ENCODE data around the gene DNHD1. TPM values are rescaled to one million over a fixed set of nuclear protein-coding genes. Genes with fewer than 3 reads are reported as not detected.

DNHD1 gene
- total RNA-seq, 1 experiment from 2014 or later = 11.5 TPM

GRCh38 chr11:6481924-6482275 is 15.2 kb upstream of the DNHD1 start (continued):
- TF ChIP-seq, protein P1, sequence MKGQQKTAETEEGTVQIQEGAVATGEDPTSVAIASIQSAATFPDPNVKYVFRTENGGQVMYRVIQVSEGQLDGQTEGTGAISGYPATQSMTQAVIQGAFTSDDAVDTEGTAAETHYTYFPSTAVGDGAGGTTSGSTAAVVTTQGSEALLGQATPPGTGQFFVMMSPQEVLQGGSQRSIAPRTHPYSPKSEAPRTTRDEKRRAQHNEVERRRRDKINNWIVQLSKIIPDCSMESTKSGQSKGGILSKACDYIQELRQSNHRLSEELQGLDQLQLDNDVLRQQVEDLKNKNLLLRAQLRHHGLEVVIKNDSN (CRISPR knock-in tag; IDR thresholded peaks at IDR 0.05) = no peak
- TF ChIP-seq ZNF423 (CRISPR knock-in tag; IDR thresholded peaks at IDR 0.05) (no peak), FOXK1 (CRISPR knock-in tag; IDR thresholded peaks at IDR 0.05) (no peak), TCF7 (CRISPR knock-in tag; IDR thresholded peaks at IDR 0.05; ENCODE audit: low read depth) (no peak), ZNF219 (CRISPR knock-in tag; IDR thresholded peaks at IDR 0.05; ENCODE audit: borderline replicate concordance) (no peak), ZNF671 (CRISPR knock-in tag; IDR thresholded peaks at IDR 0.05) (no peak), ATF1 (CRISPR knock-in tag; IDR thresholded peaks at IDR 0.05) (no peak)
- TF ChIP-seq, protein P2, sequence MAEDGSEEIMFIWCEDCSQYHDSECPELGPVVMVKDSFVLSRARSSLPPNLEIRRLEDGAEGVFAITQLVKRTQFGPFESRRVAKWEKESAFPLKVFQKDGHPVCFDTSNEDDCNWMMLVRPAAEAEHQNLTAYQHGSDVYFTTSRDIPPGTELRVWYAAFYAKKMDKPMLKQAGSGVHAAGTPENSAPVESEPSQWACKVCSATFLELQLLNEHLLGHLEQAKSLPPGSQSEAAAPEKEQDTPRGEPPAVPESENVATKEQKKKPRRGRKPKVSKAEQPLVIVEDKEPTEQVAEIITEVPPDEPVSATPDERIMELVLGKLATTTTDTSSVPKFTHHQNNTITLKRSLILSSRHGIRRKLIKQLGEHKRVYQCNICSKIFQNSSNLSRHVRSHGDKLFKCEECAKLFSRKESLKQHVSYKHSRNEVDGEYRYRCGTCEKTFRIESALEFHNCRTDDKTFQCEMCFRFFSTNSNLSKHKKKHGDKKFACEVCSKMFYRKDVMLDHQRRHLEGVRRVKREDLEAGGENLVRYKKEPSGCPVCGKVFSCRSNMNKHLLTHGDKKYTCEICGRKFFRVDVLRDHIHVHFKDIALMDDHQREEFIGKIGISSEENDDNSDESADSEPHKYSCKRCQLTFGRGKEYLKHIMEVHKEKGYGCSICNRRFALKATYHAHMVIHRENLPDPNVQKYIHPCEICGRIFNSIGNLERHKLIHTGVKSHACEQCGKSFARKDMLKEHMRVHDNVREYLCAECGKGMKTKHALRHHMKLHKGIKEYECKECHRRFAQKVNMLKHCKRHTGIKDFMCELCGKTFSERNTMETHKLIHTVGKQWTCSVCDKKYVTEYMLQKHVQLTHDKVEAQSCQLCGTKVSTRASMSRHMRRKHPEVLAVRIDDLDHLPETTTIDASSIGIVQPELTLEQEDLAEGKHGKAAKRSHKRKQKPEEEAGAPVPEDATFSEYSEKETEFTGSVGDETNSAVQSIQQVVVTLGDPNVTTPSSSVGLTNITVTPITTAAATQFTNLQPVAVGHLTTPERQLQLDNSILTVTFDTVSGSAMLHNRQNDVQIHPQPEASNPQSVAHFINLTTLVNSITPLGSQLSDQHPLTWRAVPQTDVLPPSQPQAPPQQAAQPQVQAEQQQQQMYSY (CRISPR knock-in tag; IDR thresholded peaks at IDR 0.05) = no peak
- TF ChIP-seq, protein P3, sequence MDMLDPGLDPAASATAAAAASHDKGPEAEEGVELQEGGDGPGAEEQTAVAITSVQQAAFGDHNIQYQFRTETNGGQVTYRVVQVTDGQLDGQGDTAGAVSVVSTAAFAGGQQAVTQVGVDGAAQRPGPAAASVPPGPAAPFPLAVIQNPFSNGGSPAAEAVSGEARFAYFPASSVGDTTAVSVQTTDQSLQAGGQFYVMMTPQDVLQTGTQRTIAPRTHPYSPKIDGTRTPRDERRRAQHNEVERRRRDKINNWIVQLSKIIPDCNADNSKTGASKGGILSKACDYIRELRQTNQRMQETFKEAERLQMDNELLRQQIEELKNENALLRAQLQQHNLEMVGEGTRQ (CRISPR knock-in tag; IDR thresholded peaks at IDR 0.05) = no peak
- TF ChIP-seq, protein P4, sequence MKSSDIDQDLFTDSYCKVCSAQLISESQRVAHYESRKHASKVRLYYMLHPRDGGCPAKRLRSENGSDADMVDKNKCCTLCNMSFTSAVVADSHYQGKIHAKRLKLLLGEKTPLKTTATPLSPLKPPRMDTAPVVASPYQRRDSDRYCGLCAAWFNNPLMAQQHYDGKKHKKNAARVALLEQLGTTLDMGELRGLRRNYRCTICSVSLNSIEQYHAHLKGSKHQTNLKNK (CRISPR knock-in tag; IDR thresholded peaks at IDR 0.05) = no peak
- TF ChIP-seq, protein P5, sequence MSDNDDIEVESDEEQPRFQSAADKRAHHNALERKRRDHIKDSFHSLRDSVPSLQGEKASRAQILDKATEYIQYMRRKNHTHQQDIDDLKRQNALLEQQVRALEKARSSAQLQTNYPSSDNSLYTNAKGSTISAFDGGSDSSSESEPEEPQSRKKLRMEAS (CRISPR knock-in tag; IDR thresholded peaks at IDR 0.05) = no peak

DNA sequence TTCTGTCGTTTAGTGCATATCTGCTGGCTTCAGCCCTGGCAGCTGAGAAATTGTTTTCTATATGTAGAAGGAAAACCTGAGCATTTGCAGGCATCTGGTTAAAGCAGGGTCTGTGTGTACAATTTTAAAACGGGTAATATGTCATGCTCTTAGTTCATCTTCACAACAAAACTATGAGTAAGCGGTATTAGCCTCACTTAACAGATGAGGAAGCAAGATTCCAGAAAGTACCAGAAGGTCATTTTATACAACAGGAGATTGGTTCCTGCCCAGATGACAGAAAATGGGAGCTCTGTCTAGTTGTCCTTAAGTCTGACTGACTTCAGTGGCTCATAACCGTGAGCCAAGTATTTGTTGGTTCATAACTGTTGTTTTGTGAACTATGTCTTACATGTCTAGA is 14.6 kb upstream of the DNHD1 start:
- Mint-ChIP-seq H3K27me3 (ENCODE audit: low read depth) (no peaks in the 10 kb centered on the region), H3K36me3 (peaks cover 35% of the 10 kb centered on the region), H3K27ac (peak overlapping the region; percentile 30), H3K9me3 (no peaks in the 10 kb centered on the region), H3K4me1 (peaks cover 18% of the 10 kb centered on the region), H3K4me3 (peak overlapping the region; percentile 98)
- DNase-seq (ENCODE audit: low spot score) = no peak
- ChIA-PET POLR2A (interaction anchor here (1.0 to 1.7 kb wide), 3 partner anchors 11 to 129 kb away, joined by 3 to 15 read pairs (median 7); partner anchors contain the start of gene TAF10), CTCF (interaction anchor here (1.4 to 2.4 kb wide), 2 partner anchors 91 to 104 kb away, joined by 3 to 19 read pairs; no protein-coding TSS in a partner anchor)
- no peak for ATAC-seq
- TF ChIP-seq CREM (CRISPR knock-in tag; IDR thresholded peaks at IDR 0.05) (no peak), TEAD4 (CRISPR knock-in tag; IDR thresholded peaks at IDR 0.05) (no peak), ATF6 (CRISPR knock-in tag; IDR thresholded peaks at IDR 0.05) (no peak), ZNF219 (CRISPR knock-in tag; IDR thresholded peaks at IDR 0.05; ENCODE audit: borderline replicate concordance) (no peak), PRRX2 (CRISPR knock-in tag; IDR thresholded peaks at IDR 0.05) (no peak)
- TF ChIP-seq, protein P6, sequence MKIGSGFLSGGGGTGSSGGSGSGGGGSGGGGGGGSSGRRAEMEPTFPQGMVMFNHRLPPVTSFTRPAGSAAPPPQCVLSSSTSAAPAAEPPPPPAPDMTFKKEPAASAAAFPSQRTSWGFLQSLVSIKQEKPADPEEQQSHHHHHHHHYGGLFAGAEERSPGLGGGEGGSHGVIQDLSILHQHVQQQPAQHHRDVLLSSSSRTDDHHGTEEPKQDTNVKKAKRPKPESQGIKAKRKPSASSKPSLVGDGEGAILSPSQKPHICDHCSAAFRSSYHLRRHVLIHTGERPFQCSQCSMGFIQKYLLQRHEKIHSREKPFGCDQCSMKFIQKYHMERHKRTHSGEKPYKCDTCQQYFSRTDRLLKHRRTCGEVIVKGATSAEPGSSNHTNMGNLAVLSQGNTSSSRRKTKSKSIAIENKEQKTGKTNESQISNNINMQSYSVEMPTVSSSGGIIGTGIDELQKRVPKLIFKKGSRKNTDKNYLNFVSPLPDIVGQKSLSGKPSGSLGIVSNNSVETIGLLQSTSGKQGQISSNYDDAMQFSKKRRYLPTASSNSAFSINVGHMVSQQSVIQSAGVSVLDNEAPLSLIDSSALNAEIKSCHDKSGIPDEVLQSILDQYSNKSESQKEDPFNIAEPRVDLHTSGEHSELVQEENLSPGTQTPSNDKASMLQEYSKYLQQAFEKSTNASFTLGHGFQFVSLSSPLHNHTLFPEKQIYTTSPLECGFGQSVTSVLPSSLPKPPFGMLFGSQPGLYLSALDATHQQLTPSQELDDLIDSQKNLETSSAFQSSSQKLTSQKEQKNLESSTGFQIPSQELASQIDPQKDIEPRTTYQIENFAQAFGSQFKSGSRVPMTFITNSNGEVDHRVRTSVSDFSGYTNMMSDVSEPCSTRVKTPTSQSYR (CRISPR knock-in tag; IDR thresholded peaks at IDR 0.05) = no peak
- TF ChIP-seq, protein P7, sequence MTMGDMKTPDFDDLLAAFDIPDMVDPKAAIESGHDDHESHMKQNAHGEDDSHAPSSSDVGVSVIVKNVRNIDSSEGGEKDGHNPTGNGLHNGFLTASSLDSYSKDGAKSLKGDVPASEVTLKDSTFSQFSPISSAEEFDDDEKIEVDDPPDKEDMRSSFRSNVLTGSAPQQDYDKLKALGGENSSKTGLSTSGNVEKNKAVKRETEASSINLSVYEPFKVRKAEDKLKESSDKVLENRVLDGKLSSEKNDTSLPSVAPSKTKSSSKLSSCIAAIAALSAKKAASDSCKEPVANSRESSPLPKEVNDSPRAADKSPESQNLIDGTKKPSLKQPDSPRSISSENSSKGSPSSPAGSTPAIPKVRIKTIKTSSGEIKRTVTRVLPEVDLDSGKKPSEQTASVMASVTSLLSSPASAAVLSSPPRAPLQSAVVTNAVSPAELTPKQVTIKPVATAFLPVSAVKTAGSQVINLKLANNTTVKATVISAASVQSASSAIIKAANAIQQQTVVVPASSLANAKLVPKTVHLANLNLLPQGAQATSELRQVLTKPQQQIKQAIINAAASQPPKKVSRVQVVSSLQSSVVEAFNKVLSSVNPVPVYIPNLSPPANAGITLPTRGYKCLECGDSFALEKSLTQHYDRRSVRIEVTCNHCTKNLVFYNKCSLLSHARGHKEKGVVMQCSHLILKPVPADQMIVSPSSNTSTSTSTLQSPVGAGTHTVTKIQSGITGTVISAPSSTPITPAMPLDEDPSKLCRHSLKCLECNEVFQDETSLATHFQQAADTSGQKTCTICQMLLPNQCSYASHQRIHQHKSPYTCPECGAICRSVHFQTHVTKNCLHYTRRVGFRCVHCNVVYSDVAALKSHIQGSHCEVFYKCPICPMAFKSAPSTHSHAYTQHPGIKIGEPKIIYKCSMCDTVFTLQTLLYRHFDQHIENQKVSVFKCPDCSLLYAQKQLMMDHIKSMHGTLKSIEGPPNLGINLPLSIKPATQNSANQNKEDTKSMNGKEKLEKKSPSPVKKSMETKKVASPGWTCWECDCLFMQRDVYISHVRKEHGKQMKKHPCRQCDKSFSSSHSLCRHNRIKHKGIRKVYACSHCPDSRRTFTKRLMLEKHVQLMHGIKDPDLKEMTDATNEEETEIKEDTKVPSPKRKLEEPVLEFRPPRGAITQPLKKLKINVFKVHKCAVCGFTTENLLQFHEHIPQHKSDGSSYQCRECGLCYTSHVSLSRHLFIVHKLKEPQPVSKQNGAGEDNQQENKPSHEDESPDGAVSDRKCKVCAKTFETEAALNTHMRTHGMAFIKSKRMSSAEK (CRISPR knock-in tag; IDR thresholded peaks at IDR 0.05; ENCODE audit: borderline replicate concordance) = no peak
- TF ChIP-seq, protein P8, sequence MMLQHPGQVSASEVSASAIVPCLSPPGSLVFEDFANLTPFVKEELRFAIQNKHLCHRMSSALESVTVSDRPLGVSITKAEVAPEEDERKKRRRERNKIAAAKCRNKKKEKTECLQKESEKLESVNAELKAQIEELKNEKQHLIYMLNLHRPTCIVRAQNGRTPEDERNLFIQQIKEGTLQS (CRISPR knock-in tag; conservative IDR thresholded peaks at IDR 0.05) = no peak
